Stimulated activated CD4-positive, alpha-beta T cell treated with anti-CD3 and anti-CD28 coated beads, Interleukin-12 subunit alpha, Interleukin-12 subunit beta, amount 100 ng/mL, for 48 hours (primary cell): ENCODE data around the gene P3H2.

ENCODE experiments used
- DNase-seq, 3 donors: peaks; one replicate each; pipeline ENCODE4 v3.0.0-alpha.2; 2020; ENCODE audit warnings: low read depth in 2 of 3, low spot score in 1 of 3

P3H2 gene

DNA sequence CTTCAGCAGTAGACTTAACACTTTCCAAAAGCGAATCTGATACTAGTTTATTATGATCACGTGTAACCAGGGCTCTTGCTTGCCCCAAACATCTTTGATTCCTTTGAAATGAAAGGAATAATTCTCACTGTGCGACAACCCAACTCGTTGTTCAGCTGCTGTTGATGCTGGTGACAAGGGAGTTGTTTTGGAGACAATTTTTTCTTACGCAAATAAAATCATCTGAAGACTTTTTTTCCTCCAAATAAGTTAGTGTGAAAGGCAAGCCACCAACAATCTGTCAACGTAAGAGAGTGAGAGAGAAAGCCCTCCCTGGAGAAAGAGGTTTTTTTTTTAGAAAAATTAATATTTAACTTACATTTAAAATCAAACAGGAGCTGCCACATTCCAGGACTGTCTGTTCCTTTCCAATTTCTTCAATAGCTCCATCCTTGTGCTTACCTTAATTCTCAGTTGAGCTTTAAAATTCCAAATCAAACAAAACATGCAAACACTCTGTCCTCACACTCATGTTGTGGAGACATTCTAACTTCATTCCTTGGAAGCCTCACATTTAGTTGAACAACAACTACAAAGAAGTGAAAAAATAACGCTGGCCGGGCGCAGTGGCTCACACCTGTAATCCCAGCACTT lies 4.9 kb upstream of the P3H2 start:
- no peak for DNase-seq

- no peak for DNase-seq
Observed at GRCh38 chr3:190124067-190124466, 3.4 kb upstream of the P3H2 start.

- no peak for DNase-seq
Observed at GRCh38 chr3:190122198-190122771, 1.6 kb upstream of the P3H2 start.

- DNase-seq, result no peak
Observed at GRCh38 chr3:190121383-190121782, 686 bp upstream of the P3H2 start.

DNA sequence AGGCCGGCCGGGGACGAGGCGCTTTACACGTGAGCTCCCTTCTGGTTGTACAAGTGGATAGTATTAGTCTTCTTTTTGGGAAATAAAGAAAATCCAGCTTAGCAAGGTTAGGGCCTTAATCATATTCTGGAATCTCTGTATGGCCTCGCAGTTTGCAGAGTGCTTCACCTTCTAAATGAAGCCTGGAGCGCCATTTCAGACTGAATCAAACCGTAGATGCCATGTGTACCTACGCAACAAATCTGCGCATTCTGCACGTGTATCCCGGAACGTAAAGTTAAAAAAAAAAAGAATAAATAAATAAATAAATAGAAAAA lies 322 bp upstream of the P3H2 start:
- DNase-seq, result no peak

- DNase-seq, result no peak
Observed at GRCh38 chr3:190119461-190120268, 1.0 kb downstream of the P3H2 start.

- DNase-seq, result no peak
Observed at GRCh38 chr3:190118438-190118837, 2.3 kb downstream of the P3H2 start.

- no peak for DNase-seq
Observed at GRCh38 chr3:190117981-190118380, 2.7 kb downstream of the P3H2 start.

- DNase-seq, result no peak
Observed at GRCh38 chr3:190116551-190117067, 4.1 kb downstream of the P3H2 start.

DNA sequence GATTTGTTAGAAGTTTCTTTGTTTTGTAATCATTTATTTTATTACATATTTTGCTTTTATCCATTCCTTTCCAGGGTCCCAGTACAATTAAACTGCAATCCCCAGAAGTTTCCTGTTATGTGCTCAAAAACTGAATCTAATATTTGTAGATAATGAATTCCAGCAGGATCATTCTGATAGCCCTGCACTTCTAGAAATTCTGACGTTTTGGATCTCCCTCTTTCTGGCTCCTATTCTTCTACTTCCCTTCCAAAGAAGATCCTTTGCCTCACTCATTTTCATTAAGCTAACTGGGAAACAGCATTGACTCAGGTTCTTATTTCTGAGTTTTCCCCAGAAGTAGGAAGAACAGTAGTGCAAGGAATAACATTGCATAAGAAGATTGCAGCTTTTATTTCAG lies 9.9 kb downstream of the P3H2 start:
- DNase-seq, result no peak

GRCh38 chr3:190109441-190109840 lies 11.3 kb downstream of the P3H2 start:
- no peak for DNase-seq

- DNase-seq, result no peak
Observed at GRCh38 chr3:190108804-190109203, 11.9 kb downstream of the P3H2 start.

- no peak for DNase-seq
Observed at GRCh38 chr3:190105876-190106275, 14.8 kb downstream of the P3H2 start.

DNA sequence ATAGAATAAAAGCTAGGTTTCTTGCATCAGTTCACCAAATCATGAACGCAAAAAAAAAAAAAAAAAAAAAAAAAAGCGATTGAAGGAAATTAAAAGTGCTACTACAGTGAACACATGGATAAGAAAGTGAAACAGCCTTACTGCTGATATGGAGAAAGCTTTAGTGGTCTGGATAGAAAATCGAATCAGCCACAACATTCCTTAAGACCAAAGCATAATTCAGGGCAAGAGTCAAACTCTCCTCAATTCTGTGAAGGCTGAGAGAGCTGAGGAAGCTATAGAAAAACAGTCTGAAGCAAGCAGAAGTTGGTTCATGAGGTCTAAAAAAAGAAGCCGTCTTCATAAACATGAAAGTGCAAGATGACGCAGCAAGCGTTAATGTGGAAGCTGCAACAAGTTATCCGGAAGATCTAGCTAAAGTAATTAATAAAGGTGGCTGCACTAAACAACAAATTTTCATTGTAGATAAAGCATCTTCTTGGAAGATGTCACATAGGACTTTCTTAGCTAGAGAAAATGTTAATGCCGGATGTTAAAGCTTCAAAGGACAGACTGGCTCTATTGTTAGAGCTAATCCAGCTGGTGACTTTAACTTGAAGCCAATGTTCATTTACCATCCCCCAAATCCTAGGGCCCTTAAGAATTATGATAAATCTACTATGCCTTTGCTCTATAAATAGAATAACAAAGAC lies 19.2 kb downstream of the P3H2 start:
- DNase-seq, result no peak

GRCh38 chr3:190099099-190099498 lies 21.6 kb downstream of the P3H2 start:
- DNase-seq, result no peak

- no peak for DNase-seq
Observed at GRCh38 chr3:190097617-190098016, 23.1 kb downstream of the P3H2 start.

GRCh38 chr3:190097025-190097424 lies 23.7 kb downstream of the P3H2 start:
- DNase-seq, result no peak

GRCh38 chr3:190096345-190096744 lies 24.4 kb downstream of the P3H2 start:
- no peak for DNase-seq

GRCh38 chr3:190094160-190094718 lies 26.5 kb downstream of the P3H2 start:
- DNase-seq, result no peak

GRCh38 chr3:190092250-190092649 lies 28.4 kb downstream of the P3H2 start:
- DNase-seq, result no peak

GRCh38 chr3:190089711-190090110 lies 31.0 kb downstream of the P3H2 start:
- no peak for DNase-seq
